OCI-LY7 (cell line): ENCODE measurements around the gene DNAH7.
"Not testable (repeated sequence)": the region's sequence is repeated elsewhere in the genome, so short reads cannot be mapped to it uniquely, and the experiment has no call there.

Source experiments
- EZH2phosphoT487 ChIP-seq: fragments of 200-600 bp; sonication (generic); IDR thresholded peaks from 2 replicates; pipeline ENCODE4 v1.6.1; 2018; ENCODE audit warnings: low read depth, borderline replicate concordance, mild to moderate bottlenecking, mixed run types, antibody characterized with exemption, low read length, moderate library complexity, mixed read lengths
- TF ChIP-seq, protein P1 (sequence below): fragments of 200-600 bp; sonication (generic); conservative IDR thresholded peaks from 2 replicates; pipeline ENCODE4 v1.5.1; 2014; ENCODE audit warnings: mild to moderate bottlenecking, antibody characterized with exemption, low read length, moderate library complexity, mixed read lengths

DNA sequence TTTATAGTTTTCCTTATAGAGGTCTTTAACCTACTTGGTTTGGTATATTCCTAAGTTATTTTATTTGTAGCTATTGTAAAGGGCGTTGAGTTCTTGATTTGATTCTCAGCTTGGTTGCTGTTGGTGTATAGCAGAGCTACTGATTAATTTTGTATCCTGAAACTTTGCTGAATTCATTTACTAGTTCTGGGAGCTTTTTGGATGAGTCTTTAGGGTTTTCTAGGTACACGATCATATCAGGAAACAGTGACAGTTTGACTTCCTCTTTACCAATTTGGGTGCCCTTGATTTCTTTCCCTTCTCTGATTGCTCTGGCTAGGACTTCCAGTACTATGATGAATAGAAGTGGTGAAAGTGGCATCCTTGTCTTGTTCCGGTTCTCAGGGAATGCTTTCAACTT is 376.1 kb downstream of the DNAH7 start:
- TF ChIP-seq, protein P1, sequence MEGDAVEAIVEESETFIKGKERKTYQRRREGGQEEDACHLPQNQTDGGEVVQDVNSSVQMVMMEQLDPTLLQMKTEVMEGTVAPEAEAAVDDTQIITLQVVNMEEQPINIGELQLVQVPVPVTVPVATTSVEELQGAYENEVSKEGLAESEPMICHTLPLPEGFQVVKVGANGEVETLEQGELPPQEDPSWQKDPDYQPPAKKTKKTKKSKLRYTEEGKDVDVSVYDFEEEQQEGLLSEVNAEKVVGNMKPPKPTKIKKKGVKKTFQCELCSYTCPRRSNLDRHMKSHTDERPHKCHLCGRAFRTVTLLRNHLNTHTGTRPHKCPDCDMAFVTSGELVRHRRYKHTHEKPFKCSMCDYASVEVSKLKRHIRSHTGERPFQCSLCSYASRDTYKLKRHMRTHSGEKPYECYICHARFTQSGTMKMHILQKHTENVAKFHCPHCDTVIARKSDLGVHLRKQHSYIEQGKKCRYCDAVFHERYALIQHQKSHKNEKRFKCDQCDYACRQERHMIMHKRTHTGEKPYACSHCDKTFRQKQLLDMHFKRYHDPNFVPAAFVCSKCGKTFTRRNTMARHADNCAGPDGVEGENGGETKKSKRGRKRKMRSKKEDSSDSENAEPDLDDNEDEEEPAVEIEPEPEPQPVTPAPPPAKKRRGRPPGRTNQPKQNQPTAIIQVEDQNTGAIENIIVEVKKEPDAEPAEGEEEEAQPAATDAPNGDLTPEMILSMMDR: not testable (repeated sequence)
- TF ChIP-seq EZH2phosphoT487: not testable (repeated sequence)
